C4-2B (cell line): Measurements from ENCODE around the gene SMOC2.

Source experiments
- CTCF ChIP-seq: fragments of 450-650 bp; conservative IDR thresholded peaks from 2 replicates; pipeline ENCODE4 v1.5.1; 2017; ENCODE audit warnings: mild to moderate bottlenecking
- ZFX ChIP-seq: fragments of 450-650 bp; IDR thresholded peaks from 2 replicates; pipeline ENCODE4 v1.6.1; 2017

- TF ChIP-seq CTCF (no peak), ZFX (no peak)
These were observed 265.6 kb downstream of the SMOC2 start for GRCh38 chr6:168706471-168707177.
